T follicular helper cell (primary cell): ENCODE results near the gene BUB3.

ENCODE experiments used
- DNase-seq: peaks from one replicate; pipeline ENCODE4 v3.0.0-alpha.2; 2020; ENCODE audit warnings: low read depth

Gene BUB3

DNA sequence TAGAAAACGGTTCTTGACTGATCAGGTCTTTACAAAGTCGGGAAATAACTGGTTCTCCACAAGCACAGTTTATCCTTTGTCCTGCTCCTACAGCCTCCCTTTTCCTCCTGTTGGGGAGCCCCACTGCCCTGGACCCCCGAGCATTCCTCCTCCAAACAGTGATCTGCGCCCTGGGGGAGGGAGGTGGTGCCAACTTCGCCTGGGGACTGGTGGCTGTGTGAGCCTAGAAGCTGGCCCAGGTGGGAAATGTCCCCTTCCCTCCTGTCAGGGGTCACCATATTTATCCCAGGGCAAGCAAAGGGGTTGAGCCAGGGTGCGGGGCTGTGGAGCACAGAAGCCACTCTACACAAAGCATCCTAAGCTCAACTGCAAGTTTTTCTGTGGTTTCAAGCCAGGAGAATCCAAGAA is 13.2 kb upstream of the BUB3 start:
- no peak for DNase-seq

DNA sequence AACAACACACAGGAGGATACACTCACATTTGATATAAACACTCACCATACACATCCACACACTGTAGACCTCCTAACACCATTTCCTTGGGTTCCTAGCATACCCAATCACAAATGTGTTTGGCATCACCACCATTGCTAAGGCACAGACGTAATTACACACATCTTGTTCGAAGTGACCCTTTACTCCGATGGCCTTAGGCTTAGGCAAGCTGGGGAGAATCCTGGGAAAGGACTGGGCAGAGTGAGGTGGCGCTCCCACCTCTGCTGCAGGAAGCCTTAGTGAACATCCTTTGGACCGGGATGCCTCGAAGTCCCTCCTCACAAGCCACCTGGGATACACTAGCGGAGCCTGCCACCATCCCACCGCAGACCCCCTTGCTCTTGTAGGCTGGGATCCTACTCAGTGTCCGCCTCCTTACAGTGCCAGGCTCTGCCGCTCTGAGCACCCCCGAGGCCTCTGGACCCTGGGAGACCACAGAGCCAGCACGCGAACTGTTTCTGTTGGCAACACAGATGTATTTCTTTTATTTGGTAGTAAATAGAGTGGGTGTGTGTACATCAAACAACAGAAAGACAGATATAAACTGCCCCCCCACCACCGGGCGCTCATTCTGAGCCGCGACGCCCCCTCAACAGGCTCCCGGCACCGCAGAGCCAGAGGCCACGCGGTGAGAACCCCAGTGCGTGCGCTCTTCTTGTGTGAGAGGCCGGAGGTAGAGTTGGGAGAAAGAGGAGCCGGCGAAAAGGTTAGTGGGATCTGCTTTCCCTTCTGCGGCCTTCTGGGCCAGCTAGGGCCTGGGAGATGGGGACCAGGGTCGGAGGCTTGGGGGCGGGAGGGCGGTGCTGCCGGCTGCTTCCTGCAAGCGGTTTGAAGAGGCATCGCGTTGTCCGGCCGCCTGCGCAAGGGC is 12.2 kb upstream of the BUB3 start:
- no peak for DNase-seq

DNA sequence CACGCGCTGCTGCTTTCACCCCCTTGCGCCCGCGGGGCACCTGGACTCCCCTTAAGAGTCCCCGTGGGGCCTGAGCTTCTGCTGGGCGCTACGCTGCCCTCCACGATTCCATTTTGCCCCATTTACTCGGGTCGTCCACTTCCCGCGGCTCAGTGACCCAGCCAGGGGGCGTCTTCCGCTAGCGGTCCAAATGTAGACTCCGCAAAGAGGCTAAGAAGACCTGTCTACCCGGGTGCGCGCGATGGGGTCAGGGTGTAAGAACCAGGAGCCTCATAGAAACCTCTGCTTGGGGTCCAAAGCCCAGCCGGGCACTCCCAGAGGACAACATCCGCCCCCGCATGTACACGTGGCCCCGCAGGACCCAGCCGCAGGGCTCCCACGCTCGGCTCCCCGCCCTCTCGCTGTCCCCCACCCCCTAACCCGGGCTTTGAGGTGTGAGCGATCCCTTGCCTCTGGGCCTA is 11.5 kb upstream of the BUB3 start:
- no peak for DNase-seq

DNA sequence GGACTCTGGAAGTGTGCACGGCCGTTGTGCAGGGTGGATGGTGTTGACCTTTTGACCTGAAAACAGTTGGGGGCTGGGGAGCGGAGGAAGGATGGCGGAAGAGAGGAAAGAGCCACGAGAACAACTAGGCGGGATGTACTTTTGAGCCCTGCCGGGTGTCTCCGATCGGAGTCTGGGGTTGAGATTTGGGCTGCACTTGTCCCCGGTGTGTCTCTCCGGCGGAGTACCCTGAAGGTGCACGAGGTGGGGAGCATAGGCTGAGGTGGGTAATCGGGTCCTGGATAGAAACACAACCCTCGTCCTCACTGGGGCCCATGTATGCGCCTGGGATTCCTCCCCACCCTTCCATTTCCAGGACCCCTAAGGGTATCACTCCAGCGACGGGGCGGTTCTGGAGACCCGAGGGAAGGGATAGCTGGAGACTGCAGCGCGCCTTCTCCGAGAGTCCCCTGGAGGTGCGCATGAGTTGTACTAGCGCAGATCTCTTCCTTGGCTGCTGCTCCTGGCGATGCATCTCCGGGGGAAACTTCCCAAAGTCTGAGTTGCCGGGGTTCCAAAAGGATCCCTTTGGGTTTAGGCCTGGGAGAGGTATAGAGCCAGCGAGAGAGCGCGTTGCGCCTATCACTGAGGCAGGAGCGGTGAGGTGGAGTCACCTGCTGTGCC is 10.9 kb upstream of the BUB3 start:
- no peak for DNase-seq

DNA sequence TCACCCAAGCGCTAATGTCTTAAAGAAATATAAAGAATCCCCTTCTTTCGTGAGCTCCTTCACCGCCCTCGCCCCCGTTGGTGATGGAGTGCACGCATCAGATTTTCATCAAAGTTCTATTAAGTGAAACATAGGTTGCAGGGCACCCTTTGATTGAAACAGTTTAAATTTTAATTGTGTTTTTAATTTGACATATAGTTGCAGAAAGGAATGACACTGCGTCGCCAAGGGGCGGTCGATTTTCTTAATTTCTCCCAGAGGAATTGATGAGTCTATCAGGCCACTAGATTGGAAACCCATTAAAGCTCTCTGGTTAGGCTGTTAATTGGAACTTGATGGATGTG is 10.4 kb upstream of the BUB3 start:
- no peak for DNase-seq

DNA sequence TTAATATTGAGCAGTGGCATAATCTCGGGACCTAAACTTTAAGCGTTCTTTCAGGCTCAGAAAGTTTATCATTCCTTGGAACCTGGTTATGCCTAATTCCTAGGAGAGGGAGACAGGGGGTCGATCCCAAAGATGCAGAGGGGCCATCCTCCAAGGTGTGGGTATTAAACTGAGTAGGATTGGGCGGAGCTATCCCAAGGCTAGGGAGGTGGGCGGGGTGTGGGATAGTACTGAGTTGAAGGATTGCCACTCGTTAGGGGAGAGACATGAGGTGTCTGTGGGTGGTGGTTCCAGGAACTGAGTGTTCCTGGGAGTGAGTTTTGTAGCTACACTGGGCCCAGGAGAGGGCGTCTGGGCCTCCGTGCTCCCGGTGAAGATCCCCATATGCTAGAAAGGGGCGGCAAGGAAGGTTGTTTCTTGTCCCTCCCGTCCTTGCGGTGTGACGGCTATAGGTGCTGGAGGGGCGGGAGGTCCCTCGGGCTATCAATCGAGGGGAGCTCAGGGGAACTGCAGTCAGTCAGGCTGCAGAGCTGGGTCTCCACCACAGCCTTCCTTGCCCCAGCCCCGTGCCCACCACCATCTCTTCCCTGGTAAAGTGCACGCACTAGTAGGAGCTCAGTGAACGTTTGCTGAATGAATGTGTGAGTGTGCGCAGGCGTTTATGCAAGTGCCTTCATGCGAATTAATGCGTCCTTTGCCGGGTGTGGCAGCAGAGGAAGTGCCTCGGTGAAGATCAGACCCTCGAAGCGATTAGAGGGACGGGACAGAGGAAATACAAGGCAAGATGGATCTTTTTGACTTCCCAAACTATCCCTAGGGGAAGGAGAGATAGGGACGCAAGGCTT is 9.3 kb upstream of the BUB3 start:
- DNase-seq, result no peak

DNA sequence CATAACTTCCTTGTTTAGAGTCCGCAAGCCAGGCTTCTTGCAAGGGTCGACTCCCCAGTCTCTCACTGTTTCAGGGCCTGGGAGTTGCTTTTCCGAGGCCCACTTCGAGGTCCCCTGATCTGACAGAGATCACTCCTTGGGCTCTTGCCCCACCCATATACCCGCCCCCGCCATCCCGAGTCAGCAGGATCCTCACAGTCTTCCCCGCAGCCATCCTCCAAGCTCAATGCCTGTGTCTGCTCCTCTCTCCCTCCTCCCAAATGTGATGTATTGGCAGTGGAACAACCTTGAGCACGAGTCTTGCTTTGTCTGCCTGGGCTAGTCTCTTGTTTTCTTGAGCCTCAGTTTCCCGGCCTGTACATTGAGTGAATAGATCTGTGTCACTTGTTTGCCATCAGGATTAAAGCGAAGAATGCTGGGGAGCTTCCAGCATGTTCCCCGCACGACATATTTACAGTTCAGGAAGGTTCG is 8.6 kb upstream of the BUB3 start:
- DNase-seq, result no peak

DNA sequence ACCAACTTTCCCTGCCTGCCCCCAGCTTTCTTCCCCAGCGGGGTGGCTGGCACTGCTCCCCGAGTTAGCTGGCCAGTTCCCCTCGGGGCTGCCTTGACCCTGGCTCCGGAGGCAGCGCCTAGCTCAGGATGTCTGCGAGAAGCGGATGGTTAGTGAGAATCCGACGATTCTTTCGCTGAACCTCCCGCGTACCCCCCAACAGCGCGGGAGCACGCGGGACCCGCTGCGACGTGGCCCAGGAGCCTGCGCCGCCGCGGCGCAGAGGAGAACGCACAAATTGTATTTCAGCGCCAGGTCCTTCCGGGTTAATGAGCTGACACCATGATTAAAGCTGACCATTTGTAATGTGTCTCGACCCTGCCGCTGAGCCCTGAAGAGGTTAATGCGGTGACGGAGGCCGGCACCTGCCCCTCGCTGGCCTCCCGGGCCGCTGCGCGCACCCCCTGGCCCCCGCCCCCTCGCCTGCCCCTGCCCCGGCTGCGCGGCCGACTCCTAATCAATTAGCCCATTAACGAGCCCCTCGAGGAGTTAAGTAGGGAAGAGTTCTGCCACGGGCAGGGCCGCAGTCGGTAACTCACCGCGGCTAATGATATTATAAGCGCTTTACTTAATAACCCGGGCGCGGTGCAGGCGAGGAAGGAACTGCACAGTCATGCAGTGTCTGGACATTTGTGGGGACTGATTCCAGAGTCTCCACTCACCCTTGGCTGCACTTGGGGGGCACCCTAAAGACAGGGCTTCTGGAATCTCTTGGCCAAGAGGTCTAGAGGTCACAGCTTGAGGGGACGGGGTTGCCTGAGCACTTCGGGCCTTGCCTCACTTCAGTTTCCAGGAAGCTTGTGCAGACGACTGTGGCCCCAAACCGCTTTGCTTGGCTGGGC is 7.9 kb upstream of the BUB3 start:
- DNase-seq, result no peak

DNA sequence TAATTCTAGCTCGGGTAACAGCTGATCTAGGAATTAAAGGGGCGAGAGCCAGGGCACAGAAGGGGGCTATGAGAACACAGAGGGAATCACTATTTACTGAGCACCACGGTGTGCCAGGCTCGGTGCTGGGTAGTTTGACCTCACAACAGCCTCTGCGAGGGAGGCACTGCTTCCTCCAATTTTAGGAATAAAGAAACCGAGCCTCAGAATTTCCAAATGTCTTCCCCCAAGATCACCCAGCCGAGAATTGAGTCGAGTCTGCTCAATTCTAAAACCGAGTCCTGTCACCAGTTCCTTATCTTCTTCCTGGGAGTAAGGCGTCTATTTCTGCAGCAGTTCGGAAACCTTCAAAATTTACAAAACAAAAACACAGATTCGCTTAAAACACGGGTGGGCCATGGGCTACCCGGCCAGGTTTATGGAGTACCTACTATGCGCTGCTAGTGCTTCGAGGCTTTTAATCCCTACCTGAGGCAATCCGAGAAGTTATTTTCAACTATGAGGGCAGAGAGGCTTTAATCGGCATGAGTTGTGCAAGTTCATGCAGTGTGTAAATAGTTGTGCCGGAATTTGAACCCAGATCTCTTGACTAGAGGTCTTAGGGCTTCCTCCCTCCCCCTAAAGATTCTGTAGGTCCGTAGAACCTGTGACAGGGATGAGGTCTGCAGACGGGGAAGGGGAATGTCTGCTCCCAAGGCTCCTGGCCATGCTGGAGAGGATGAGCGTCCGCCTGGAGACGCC is 7.1 kb upstream of the BUB3 start:
- no peak for DNase-seq

DNA sequence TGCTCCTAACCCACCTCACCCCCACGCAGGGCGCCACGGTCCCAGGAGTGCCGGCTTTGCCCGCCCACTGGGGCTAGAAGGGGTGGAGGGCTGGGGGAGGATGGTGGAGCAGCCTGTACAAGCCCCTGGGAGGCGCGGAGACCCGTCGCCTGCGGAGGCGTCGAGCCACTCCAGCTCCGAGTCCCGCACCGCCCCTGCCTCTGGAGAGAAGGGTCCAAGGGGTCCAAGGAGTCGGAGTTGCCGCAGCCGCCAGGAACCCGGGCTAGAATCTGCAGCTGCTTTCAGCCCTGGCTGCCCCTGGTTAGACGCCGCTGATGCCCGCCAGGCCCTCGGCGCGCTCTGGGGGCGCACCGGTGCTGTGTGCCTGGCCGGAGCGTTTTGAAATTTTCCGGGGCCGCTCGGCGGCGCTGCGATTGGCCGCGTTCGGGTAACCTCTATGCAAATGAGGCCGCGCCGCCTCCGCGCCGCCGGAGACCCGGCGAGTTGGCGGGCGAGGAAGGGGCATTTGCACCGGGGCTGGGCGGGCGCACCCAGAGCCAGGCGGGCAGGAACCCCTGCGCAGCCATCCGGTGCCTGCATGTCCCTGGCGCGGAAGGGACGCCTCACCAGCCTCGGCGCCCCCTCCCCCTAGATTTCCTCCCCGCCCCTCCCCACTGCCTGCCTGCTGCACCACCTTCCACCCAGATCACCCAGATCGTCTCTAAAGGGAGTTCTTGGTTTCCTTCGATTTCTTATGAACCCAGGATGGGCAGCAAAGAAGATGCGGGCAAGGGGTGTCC is 6.4 kb upstream of the BUB3 start, which contains the start of gene HMX2:
Gene HMX2, plus strand, starts transcription at position 502 of the 779 bp plus-strand sequence. Its CDS starts 243 bp downstream, at position 745.
- no peak for DNase-seq

DNA sequence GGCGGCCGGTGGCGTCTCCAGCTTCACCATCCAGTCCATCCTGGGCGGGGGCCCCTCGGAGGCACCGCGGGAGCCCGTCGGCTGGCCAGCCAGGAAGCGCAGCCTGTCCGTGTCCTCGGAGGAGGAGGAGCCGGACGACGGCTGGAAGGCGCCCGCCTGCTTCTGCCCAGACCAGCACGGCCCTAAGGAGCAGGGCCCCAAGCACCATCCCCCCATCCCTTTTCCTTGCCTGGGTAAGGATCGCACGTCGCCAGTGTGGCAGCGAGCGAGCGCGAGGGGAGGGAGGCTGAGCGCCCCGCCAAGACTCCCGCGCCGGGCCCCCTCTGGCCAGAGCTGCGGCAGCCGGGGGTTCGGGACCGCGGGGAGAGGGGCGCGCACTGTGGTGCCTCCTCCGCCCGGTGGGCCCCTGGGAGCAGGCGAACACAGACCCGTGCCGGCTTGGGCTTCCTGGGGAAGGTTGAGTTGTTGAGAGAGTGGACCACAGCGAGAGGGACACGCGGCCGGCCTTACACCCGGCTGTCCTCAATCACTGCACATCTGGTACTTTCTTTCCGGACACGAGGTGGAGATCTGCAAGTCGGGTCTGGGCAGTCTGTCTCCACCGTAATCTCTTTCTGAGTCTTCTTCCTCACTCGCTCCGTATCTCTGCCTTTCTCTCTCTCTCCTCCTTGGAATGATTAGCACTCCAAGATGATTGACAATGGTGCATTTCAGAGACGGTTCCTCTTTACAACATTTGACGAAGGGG is 5.6 kb upstream of the BUB3 start:
- no peak for DNase-seq

DNA sequence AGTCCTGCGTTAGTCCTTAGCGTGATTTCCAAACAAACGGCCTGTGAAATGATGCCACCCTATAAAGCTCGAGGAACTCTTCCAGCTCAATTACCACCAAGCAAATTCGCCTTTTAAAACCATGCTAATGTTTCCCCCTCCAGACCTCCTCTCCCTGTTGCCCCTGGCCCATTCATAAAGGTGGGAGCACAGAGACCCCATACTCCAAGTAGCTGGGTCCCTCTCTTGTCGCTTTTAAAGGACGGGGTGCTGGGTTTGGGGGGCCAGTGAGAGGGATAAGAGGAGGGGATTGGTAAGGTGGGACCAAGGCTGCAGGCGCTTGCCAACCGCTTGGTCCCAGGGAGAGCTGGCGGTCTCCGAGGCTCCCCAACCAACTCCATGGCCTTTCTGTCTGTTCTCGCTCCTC is 5.0 kb upstream of the BUB3 start:
- DNase-seq, result no peak

DNA sequence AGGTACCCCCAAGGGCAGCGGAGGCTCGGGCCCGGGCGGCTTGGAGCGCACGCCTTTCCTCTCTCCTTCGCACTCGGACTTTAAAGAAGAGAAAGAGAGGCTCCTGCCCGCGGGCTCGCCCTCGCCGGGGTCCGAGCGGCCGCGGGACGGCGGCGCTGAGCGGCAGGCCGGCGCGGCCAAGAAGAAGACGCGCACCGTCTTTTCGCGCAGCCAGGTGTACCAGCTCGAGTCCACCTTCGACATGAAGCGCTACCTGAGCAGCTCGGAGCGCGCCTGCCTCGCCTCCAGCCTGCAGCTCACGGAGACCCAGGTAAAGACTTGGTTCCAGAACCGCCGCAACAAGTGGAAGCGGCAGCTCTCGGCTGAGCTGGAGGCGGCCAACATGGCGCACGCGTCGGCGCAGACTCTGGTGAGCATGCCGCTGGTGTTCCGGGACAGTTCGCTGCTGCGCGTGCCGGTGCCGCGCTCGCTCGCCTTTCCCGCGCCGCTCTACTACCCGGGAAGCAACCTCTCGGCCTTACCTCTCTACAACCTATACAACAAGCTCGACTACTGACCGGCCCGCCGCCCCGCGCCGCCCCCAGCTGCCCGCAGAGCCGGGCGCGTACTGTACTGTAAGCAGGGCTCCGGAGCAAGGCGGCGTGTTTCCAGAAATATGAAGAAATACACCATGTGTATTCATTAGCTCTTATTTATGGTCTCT is 4.5 kb upstream of the BUB3 start:
- DNase-seq, result no peak

DNA sequence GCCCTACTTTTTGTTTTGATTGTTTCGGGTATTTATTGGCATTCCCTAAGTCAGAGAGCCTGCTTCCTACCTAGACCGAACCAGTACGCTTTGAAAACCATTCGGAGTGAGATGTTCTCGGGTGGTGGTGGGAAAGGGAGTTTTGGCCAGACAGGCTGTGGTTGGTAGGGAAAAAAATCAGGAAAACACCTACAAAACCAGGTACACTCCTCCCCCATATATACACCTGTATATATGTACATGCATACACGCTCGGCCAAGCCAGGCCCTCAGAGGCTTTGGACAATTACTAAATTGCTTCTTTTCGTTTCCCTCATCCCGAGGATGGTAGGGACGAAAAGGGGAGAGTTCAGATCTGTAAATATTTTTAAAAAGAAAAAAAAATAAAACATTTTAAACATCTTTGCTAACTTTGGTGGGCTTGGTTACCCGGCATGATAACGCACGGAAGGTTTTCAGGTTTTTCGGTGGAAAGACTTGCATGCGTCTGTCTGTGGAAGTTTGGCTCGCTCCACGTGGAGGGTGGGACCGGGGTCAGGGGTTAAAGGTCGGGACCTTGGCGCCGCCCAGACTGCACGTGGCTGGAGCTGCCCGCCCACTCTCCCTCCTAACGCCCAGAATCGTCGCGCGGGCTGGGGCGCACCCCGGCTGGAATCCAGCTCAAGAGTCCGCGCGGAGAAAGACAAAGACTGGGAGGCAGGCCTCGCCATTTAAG is 3.8 kb upstream of the BUB3 start:
- no peak for DNase-seq

DNA sequence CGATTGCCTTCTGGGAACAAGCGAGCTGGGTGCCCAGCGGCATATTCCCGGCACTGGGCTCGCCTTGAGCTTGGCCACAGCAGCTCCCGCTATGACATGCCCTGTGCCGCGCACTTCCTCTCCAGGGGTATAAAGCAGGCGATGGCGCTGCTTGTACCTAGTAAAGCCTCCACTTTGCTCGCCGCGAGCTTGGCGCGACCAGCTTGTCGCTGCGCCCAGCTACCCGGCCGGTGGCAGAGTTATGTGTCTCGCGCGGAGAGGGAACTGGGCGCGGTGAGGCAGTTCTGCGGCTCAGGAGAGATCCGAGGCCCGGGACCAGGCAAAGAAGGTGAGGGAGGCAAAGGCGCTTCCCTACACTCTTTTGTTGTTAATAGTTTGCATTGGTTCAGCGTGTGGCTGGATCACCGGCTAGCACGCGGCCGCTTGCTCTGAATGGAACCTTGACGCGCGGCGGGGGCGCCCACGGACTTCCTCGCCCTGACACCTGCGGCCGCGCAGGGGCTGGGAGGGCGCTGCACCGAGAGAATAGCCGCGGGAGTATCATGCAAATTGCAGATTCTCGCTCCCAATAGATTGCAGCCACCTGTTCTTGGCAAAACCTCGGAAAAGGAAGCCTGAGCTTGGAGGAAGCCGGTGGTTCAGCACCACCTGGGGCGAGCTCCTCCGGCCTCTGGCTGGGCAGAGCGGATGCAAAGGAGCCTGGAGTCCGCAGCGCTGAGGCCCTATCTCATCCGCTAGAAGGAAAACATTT is 3.0 kb upstream of the BUB3 start:
- DNase-seq, result no peak

DNA sequence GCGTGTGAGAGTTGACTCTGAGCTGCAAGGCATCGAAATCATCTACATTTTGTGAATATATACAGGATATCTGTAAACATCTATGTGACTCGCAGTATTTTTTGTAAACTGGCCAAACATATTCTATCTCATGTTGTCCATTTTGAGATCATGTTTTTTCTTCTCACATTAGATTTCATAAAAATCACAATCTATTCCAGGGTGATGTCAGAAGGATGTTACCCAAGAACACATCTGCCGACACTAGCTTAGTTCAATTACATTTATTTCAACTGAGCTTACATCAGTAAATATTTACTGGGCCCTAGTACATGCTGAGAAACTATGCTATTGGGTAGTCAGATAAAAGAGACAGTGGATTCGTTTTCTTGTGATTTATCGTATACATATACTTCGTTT is 2.5 kb upstream of the BUB3 start:
- DNase-seq, result no peak

DNA sequence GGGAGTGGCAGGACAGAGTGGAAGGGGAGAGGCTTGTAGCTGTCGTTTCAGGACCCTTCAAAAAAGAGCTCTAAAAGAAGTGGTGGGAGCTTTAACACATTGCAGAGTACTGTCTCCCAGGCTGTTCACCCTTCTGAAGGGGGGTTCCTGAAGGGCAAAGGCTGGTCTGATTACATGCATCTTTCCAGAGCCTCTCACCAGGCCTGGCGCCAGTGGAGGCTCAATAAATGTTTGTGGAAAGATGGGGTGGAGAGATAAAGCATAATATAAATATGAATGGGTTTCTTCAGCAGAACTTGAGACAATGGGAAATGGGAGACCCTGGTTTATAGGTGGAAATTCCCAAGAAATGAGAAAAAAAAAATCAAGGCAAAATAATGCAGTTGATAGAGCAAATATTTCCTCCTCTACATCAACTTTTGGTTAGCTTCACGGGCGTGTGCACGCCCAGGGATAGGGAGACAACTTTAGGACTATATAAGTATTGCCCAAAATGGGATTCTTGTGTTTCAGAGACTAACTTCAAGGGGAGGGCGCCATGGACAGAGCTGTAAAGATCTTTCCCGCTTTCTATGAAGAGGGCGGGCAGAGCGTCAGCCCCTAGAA is 613 bp upstream of the BUB3 start:
- DNase-seq, result no peak
